ENCODE results near the gene ZC3H14.
A peak's percentile ranks its signal among the peaks of the same experiment; 100 is the strongest.

ZC3H14 gene

DNA sequence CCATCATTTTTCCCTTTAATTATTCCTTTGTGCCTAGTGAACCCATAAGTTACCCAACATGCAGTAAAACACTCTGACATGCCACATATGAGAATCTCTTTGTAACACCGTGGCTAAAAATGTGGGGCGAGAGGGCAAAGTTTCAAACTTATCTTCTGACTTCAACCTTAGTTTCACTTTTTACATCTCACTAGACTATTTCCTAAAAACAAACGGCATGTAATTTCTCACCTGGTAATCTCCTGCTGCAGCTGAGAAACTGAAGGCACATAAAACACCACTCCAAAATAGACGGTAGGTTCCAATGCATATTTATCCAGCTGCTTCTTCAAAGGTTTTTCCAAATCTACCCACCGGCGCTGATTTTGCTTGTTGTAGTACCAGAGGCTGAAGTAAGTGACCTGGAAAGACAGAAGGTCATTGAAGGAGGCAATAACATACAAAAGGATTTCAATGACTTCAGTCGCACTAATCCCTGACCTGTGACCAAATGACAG lies 45.9 kb upstream of the ZC3H14 start:
- H3K4me1 ChIP-seq (ENCODE audit: control insufficient read depth, insufficient read depth, low read length): no peaks in the 10 kb centered on the region

DNA sequence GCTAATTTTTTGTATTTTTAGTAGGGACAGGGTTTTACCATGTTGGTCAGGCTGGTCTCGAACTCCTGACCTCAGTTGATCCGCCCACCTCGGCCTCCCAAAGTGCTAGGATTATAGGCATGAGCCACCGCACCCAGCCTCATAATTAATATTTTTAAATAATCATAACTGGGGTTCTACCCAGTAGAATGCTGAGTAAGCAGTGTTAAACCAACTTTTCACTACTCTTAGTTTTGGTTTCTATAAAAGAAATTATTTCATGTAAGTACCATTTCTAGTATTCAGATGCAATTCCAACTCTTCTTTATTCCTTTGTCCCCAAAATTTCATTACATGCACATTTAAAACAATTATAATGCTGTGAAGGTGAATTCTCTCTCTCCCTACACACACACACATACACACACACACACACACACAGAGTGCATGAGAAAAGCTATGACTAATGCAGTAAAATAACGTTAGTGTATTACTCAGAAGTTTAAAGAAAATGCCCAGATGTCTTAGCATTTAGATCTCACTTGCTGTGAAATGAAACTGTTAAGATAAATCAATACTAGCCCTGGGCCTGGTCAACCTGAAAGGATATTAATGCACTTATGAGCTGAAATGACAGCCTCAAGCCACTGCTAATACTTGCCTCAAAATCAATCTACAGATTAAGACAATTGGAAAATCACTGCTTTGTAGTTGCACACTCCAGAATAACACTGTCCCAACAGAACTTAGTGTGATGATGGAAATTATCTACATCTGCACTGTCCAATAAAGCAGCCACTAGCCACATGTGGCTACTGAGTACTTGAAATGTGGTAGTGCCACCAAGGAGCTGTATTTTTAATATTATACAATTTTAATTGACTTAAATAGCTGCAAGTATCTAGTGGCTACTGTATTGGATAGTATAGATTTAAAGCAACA lies 44.0 kb upstream of the ZC3H14 start:
- ChIA-PET POLR2A (no interaction called here), CTCF (no interaction called here)
- H3K4me1 ChIP-seq (ENCODE audit: control insufficient read depth, insufficient read depth, low read length): no peaks in the 10 kb centered on the region
- no peak overlapping the region for H3K27ac ChIP-seq (ENCODE audit: extremely low read depth, low read depth, low read length)
- no peaks in the 10 kb centered on the region for H3K9me3 ChIP-seq (ENCODE audit: control insufficient read depth, insufficient read depth, low read depth, low read length)
- no peak overlapping the region for H3K4me3 ChIP-seq (ENCODE audit: low read depth, low read length)
- no peaks in the 10 kb centered on the region for H3K36me3 ChIP-seq (ENCODE audit: control insufficient read depth in 2 of 2, insufficient read depth in 1 of 2, low read length in 2 of 2)
- no peak for TF ChIP-seq ZEB2 (tag by site-specific recombination; IDR thresholded peaks at IDR 0.05)
- TF ChIP-seq ZBTB8A (tag by site-specific recombination; IDR thresholded peaks at IDR 0.05): no peak
- TF ChIP-seq, protein P1, sequence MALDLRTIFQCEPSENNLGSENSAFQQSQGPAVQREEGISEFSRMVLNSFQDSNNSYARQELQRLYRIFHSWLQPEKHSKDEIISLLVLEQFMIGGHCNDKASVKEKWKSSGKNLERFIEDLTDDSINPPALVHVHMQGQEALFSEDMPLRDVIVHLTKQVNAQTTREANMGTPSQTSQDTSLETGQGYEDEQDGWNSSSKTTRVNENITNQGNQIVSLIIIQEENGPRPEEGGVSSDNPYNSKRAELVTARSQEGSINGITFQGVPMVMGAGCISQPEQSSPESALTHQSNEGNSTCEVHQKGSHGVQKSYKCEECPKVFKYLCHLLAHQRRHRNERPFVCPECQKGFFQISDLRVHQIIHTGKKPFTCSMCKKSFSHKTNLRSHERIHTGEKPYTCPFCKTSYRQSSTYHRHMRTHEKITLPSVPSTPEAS (tag by site-specific recombination; IDR thresholded peaks at IDR 0.05): 0 out of 2 replicates have a peak, but pooled peaks have one; percentile 17
- TF ChIP-seq ZNF664 (tag by site-specific recombination; IDR thresholded peaks at IDR 0.05): no peak
- TF ChIP-seq PRDM1 (tag by site-specific recombination; IDR thresholded peaks at IDR 0.05): 0 out of 2 replicates have a peak, but pooled peaks have one; percentile 19
- TF ChIP-seq ZNF324 (tag by site-specific recombination; IDR thresholded peaks at IDR 0.05): no peak
- TF ChIP-seq, protein P2, sequence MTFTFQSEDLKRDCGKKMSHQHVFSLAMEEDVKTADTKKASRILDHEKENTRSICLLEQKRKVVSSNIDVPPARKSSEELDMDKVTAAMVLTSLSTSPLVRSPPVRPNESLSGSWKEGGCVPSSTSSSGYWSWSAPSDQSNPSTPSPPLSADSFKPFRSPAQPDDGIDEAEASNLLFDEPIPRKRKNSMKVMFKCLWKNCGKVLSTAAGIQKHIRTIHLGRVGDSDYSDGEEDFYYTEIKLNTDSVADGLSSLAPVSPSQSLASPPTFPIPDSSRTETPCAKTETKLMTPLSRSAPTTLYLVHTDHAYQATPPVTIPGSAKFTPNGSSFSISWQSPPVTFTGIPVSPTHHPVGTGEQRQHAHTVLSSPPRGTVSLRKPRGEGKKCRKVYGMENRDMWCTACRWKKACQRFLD (tag by site-specific recombination; IDR thresholded peaks at IDR 0.05): no peak
- no peak for TF ChIP-seq ZNF561 (tag by site-specific recombination; IDR thresholded peaks at IDR 0.05; ENCODE audit: borderline replicate concordance)
- TF ChIP-seq, protein P3, sequence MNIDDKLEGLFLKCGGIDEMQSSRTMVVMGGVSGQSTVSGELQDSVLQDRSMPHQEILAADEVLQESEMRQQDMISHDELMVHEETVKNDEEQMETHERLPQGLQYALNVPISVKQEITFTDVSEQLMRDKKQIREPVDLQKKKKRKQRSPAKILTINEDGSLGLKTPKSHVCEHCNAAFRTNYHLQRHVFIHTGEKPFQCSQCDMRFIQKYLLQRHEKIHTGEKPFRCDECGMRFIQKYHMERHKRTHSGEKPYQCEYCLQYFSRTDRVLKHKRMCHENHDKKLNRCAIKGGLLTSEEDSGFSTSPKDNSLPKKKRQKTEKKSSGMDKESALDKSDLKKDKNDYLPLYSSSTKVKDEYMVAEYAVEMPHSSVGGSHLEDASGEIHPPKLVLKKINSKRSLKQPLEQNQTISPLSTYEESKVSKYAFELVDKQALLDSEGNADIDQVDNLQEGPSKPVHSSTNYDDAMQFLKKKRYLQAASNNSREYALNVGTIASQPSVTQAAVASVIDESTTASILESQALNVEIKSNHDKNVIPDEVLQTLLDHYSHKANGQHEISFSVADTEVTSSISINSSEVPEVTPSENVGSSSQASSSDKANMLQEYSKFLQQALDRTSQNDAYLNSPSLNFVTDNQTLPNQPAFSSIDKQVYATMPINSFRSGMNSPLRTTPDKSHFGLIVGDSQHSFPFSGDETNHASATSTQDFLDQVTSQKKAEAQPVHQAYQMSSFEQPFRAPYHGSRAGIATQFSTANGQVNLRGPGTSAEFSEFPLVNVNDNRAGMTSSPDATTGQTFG (tag by site-specific recombination; IDR thresholded peaks at IDR 0.05; ENCODE audit: borderline replicate concordance): no peak
- TF ChIP-seq, protein P4, sequence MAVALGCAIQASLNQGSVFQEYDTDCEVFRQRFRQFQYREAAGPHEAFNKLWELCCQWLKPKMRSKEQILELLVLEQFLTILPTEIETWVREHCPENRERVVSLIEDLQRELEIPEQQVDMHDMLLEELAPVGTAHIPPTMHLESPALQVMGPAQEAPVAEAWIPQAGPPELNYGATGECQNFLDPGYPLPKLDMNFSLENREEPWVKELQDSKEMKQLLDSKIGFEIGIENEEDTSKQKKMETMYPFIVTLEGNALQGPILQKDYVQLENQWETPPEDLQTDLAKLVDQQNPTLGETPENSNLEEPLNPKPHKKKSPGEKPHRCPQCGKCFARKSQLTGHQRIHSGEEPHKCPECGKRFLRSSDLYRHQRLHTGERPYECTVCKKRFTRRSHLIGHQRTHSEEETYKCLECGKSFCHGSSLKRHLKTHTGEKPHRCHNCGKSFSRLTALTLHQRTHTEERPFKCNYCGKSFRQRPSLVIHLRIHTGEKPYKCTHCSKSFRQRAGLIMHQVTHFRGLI (tag by site-specific recombination; IDR thresholded peaks at IDR 0.05): no peak
- no peak for TF ChIP-seq GLIS2 (tag by site-specific recombination; IDR thresholded peaks at IDR 0.05)
- no peak for TF ChIP-seq ZNF596 (tag by site-specific recombination; IDR thresholded peaks at IDR 0.05)

More for the DNA sequence above, 45.9 kb upstream of the ZC3H14 start:
- Histone ChIP-seq H3K9me3 (ENCODE audit: control insufficient read depth, insufficient read depth, low read depth, low read length) (no peaks in the 10 kb centered on the region), H3K27ac (ENCODE audit: extremely low read depth, low read depth, low read length) (no peak overlapping the region), H3K36me3 (ENCODE audit: control insufficient read depth in 2 of 2, insufficient read depth in 1 of 2, low read length in 2 of 2) (no peaks in the 10 kb centered on the region), H3K4me3 (ENCODE audit: low read depth, low read length) (no peak overlapping the region)
- ChIA-PET CTCF (interaction anchor here (0.9 kb wide), 1 partner anchor 24 kb away, joined by 3 read pairs; no protein-coding TSS in a partner anchor), POLR2A (no interaction called here)
- TF ChIP-seq SALL2 (tag by site-specific recombination; IDR thresholded peaks at IDR 0.05; ENCODE audit: borderline replicate concordance): no peak

DNA sequence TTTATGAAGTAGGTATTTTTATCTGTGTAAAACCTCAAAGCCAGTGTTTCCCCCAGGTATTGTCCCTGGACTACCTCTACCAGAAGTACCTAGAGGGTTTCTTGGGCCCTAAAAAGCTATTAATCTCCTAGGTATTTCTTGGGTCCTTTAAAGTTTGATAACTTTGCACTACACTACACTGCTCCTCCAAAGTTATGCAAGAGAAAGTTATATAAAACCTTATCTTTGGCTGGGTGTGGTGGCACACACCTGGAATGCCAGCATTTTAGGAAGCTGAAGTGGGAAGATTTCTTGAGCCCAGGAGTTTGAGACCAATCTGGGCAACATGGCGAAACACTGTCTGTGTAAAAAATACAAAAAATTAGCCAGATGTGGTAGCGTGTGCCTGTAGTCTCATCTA lies 42.9 kb upstream of the ZC3H14 start:
- ChIA-PET POLR2A (no interaction called here), CTCF (no interaction called here)
- Histone ChIP-seq H3K4me1 (ENCODE audit: control insufficient read depth, insufficient read depth, low read length) (no peaks in the 10 kb centered on the region), H3K36me3 (ENCODE audit: control insufficient read depth in 2 of 2, insufficient read depth in 1 of 2, low read length in 2 of 2) (no peaks in the 10 kb centered on the region), H3K9me3 (ENCODE audit: control insufficient read depth, insufficient read depth, low read depth, low read length) (no peaks in the 10 kb centered on the region), H3K27ac (ENCODE audit: extremely low read depth, low read depth, low read length) (no peak overlapping the region), H3K4me3 (ENCODE audit: low read depth, low read length) (no peak overlapping the region)
- TF ChIP-seq, protein P5, sequence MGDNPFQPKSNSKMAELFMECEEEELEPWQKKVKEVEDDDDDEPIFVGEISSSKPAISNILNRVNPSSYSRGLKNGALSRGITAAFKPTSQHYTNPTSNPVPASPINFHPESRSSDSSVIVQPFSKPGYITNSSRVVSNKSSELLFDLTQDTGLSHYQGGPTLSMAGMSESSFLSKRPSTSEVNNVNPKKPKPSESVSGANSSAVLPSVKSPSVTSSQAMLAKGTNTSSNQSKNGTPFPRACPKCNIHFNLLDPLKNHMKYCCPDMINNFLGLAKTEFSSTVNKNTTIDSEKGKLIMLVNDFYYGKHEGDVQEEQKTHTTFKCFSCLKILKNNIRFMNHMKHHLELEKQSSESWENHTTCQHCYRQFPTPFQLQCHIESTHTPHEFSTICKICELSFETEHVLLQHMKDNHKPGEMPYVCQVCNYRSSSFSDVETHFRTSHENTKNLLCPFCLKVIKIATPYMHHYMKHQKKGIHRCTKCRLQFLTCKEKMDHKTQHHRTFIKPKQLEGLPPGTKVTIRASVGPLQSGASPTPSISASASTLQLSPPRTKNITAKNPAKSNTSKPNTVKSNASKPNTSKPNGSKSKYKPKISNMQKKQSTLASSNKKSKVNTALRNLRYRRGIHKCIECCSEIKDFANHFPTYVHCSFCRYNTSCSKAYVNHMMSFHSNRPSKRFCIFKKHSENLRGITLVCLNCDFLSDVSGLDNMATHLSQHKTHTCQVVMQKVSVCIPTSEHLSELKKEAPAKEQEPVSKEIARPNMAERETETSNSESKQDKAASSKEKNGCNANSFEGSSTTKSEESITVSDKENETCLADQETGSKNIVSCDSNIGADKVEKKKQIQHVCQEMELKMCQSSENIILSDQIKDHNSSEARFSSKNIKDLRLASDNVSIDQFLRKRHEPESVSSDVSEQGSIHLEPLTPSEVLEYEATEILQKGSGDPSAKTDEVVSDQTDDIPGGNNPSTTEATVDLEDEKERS (tag by site-specific recombination; IDR thresholded peaks at IDR 0.05): no peak
- no peak for TF ChIP-seq ZNF404 (tag by site-specific recombination; IDR thresholded peaks at IDR 0.05)
- TF ChIP-seq ZNF433 (tag by site-specific recombination; IDR thresholded peaks at IDR 0.05; ENCODE audit: low read depth): no peak
- TF ChIP-seq, protein P6, sequence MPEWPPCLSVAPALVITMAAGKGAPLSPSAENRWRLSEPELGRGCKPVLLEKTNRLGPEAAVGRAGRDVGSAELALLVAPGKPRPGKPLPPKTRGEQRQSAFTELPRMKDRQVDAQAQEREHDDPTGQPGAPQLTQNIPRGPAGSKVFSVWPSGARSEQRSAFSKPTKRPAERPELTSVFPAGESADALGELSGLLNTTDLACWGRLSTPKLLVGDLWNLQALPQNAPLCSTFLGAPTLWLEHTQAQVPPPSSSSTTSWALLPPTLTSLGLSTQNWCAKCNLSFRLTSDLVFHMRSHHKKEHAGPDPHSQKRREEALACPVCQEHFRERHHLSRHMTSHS (tag by site-specific recombination; IDR thresholded peaks at IDR 0.05): no peak
- no peak for TF ChIP-seq ZNF529 (tag by site-specific recombination; IDR thresholded peaks at IDR 0.05; ENCODE audit: insufficient replicate concordance)

Measured in HEK293 (cell line).